ENCODE measurements around the gene PNMA6E.

GRCh38 chrX:153352858-153353257 lies 48.3 kb downstream of the PNMA6E start:
- TF ChIP-seq POLR2A (IDR thresholded peaks at IDR 0.05; ENCODE audit: low read depth, low read length) (no peak), POLR2AphosphoS5 (IDR thresholded peaks at IDR 0.05; ENCODE audit: low read depth, low read length) (no peak)
